ENCODE data around the gene RAB5A.
"Not testable (repeated sequence)": the region's sequence is repeated elsewhere in the genome, so short reads cannot be mapped to it uniquely, and the experiment has no call there.

The RAB5A gene, protein sequence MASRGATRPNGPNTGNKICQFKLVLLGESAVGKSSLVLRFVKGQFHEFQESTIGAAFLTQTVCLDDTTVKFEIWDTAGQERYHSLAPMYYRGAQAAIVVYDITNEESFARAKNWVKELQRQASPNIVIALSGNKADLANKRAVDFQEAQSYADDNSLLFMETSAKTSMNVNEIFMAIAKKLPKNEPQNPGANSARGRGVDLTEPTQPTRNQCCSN

DNA sequence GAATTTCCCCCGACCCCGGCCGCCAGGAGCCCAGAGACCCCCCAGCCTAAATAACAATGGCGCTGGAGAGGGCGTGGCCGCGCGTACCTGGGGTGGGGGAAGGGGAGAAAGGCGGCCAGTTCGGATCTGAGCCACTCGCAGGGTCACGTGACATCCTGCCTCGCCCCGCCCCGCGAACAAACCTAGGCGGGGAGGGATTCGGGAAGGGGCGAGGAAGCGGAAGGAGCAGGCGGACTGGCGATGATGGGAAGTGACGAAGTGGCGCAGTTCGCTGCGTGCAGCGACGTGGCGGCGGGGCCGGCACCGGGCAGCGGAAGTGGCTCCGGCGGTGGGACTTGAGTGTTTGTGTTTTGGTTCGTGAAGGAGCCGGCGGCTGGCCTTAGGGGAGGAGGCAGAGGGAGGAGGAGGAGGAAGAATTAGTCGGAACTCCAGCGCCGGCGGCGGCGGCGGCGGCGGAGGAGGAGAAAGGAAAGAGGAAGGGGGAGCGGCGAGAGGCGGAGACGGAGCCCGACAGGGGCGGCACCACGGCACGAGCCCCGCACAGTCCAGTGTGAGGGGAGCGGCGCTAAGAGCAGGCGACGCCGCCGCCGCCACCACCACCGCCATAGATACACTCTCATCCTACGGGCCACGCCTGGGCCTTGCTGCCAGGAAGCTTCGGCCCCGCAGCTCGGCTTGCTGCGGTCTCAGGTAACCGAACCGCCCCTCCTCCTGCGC is at the start of gene RAB5A:
Gene RAB5A, plus strand, starts transcription at position 266 of the 717 bp plus-strand sequence. CDS start 3,802 bp downstream, outside the sequence.
- peak; percentile 98 for DNase-seq (ENCODE audit: low read depth)
- TF ChIP-seq, protein P1, sequence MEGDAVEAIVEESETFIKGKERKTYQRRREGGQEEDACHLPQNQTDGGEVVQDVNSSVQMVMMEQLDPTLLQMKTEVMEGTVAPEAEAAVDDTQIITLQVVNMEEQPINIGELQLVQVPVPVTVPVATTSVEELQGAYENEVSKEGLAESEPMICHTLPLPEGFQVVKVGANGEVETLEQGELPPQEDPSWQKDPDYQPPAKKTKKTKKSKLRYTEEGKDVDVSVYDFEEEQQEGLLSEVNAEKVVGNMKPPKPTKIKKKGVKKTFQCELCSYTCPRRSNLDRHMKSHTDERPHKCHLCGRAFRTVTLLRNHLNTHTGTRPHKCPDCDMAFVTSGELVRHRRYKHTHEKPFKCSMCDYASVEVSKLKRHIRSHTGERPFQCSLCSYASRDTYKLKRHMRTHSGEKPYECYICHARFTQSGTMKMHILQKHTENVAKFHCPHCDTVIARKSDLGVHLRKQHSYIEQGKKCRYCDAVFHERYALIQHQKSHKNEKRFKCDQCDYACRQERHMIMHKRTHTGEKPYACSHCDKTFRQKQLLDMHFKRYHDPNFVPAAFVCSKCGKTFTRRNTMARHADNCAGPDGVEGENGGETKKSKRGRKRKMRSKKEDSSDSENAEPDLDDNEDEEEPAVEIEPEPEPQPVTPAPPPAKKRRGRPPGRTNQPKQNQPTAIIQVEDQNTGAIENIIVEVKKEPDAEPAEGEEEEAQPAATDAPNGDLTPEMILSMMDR (conservative IDR thresholded peaks at IDR 0.05; ENCODE audit: low read length) = no peak
- H3K4me3 ChIP-seq (ENCODE audit: low read length) = peak within 1 kb of the TSS; percentile 96

DNA sequence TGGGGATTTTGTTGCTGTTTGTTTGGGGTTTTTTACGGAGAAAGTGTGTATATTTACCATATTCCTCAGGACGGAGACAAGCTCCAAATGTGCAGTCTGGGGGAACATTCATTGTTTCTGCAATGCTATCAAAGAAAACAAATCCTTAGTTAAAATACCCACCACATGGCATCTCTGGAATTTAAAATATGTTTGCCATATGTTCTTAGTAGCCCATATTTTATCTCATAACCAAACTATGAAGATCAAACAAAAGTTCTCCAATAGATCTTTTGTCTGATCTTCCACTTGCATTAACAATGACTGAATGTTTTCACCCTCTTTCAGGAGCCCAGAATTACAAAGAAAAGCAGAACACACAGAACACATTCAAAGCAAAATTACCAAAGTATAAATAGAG is 48.2 kb upstream of the RAB5A start:
- DNase-seq (ENCODE audit: low read depth) = peak; percentile 21
- TF ChIP-seq, protein P1 (conservative IDR thresholded peaks at IDR 0.05; ENCODE audit: low read length) = no peak
- no peak overlapping the region for H3K4me3 ChIP-seq (ENCODE audit: low read length)

DNA sequence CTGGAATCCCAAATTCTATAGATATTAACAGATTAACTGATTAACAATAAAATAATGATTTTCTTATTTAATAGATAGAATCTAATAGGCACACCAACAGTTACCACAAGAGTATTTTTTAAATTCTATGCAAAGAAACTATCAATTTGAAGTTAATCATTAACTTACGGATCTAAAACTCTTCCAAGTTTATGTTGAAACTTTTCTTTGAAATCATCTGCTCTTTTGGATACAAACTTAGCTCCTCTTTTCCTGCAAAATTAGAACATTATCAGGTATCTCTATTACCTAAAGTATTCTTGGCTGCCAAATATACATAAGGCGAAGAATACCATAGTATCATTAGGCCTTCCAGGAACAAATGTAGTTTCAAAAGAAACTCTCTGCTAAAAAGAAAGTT is 47.6 kb upstream of the RAB5A start:
- DNase-seq (ENCODE audit: low read depth) = no peak
- H3K4me3 ChIP-seq (ENCODE audit: low read length) = no peak overlapping the region
- TF ChIP-seq, protein P1 (conservative IDR thresholded peaks at IDR 0.05; ENCODE audit: low read length) = no peak

DNA sequence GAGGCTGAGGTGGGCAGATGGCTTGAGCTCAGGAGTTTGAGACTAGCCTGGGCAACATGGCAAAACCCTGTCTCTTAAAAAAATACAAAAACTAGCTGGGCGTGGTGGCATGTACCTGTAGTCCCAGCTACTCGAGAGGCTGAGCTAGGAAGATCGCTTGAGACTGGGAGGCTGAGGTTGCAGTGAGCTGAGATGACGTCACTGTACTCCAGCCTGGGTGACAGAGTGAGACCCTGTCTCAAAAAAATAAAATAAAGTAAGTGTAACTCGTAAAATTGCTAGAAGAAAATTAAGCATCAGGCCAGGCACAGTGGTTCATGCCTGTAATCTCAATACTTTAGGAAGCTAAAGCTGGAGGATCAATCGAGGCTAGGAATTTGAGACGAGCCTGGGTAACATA is 47.1 kb upstream of the RAB5A start:
- H3K4me3 ChIP-seq (ENCODE audit: low read length); DNase-seq (ENCODE audit: low read depth): not testable (repeated sequence)

DNA sequence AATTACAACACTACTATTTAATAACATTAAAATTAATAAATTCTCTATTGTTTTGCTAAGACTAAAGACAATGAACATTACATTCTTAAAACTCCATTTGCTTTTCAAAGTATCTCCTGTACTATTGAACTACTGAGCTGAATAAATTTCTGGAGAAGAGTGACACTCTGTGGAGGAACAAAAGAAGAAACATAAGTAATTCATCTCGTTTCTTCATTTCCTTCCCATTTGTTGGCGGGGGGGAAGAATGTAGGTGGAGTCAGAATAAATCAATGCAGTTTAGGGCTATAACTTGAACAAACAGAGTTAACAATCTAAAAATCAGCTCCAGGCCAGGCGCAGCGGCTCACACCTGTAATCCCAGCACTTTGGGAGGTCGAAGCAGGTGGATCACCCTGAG is 45.6 kb upstream of the RAB5A start:
- TF ChIP-seq, protein P1 (conservative IDR thresholded peaks at IDR 0.05; ENCODE audit: low read length) = no peak
- no peak for DNase-seq (ENCODE audit: low read depth)
- no peak overlapping the region for H3K4me3 ChIP-seq (ENCODE audit: low read length)

DNA sequence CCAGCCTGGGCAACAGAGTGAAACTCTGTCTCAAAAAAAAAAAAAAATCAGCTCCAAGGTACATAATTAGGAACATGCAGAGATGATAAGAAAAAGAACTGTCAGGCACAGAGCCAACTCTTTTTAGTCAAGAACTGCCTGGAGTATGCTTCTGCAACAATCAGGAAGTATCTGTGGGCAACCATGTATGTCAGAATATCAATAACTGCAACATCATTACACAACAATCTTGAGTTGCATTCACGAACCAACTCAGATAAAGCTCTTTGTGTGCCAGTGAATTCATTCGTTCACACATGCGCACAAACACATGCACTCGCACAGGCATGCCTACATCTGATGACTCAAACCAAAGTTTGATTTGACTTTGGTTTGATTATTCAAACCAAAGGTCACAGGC is 45.0 kb upstream of the RAB5A start:
- TF ChIP-seq, protein P1 (conservative IDR thresholded peaks at IDR 0.05; ENCODE audit: low read length) = no peak
- H3K4me3 ChIP-seq (ENCODE audit: low read length) = no peak overlapping the region
- DNase-seq (ENCODE audit: low read depth) = no peak

DNA sequence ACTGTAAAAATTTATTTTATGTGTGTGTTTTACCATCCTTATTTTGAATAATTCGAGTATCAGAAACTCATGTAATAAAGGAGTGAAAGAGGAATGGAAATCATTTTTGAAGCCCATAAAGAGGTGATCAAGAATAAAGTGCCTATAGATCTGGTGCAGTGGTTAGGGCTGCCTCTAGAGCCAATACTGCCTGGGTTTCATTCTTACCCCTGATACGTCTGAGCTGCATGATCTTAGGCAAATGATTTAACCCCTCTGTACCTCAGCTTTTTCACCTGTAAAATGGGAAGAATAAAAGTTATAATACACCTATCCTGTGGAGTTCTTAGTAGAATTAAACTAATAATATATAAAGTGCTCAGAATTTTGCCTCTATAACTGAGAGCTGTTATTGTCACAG is 43.2 kb upstream of the RAB5A start:
- H3K4me3 ChIP-seq (ENCODE audit: low read length) = no peak overlapping the region
- no peak for DNase-seq (ENCODE audit: low read depth)
- TF ChIP-seq, protein P1 (conservative IDR thresholded peaks at IDR 0.05; ENCODE audit: low read length) = no peak

Measured in AG10803 (cell line).